Activated CD4-positive, alpha-beta T cell treated with anti-CD3 and anti-CD28 coated beads for 36 hours (primary cell): ENCODE results near the gene FN3K. TPM values are rescaled to one million over a fixed set of nuclear protein-coding genes. Genes with fewer than 3 reads are reported as not detected.
A peak's percentile ranks its signal among the peaks of the same experiment; 100 is the strongest.
"Not testable (repeated sequence)": the region's sequence is repeated elsewhere in the genome, so short reads cannot be mapped to it uniquely, and the experiment has no call there.

ENCODE experiments used
- ATAC-seq: fragments of 200-7000 bp; cut with Tn5 transposase; one replicate; pipeline ENCODE4 v1.10.0; 2021; ENCODE audit warnings: mild to moderate bottlenecking, moderate library complexity
- CTCF ChIA-PET: fragments of 350-600 bp; sonication (Branson Sonifier 250); formaldehyde crosslinking; loops from one replicate; lab custom pipeline; 2021; ENCODE audit warnings: antibody characterized with exemption; lab: Charles Lee
- POLR2A ChIA-PET: fragments of 350-600 bp; sonication (Branson Sonifier 250); formaldehyde crosslinking; loops from one replicate; lab custom pipeline; 2021; ENCODE audit warnings: antibody characterized with exemption, inconsistent platforms; lab: Charles Lee
- DNase-seq: peaks from one replicate; pipeline ENCODE4 v3.0.0-alpha.2; 2020
- H3K27ac Mint-ChIP-seq: one replicate; pipeline ENCODE4 v1.8.0; 2021; ENCODE audit warnings: mixed read lengths
- H3K27me3 Mint-ChIP-seq: one replicate; pipeline ENCODE4 v1.8.0; 2021; ENCODE audit warnings: mixed read lengths
- H3K36me3 Mint-ChIP-seq: one replicate; pipeline ENCODE4 v1.8.0; 2021; ENCODE audit warnings: low read depth, mixed read lengths
- H3K4me1 Mint-ChIP-seq: one replicate; pipeline ENCODE4 v1.8.0; 2021; ENCODE audit warnings: mixed read lengths
- H3K4me3 Mint-ChIP-seq: one replicate; pipeline ENCODE4 v1.8.0; 2021; ENCODE audit warnings: mild to moderate bottlenecking, moderate library complexity, mixed read lengths
- H3K9me3 Mint-ChIP-seq: one replicate; pipeline ENCODE4 v1.8.0; 2021; ENCODE audit warnings: low read depth, mixed read lengths
- intact Hi-C, 2 experiments: fragments of 100-400 bp; cut with DNase I in 1 of 2; cut with micrococcal nuclease in 1 of 2; formaldehyde crosslinking; loops; one replicate each; pipeline versions ENCODE4 v1.14.2 to v1.15.1; 2022 to 2024; cut with DNase I, micrococcal nuclease
- total RNA-seq, 2 experiments: library from RNA; stranded (reverse); gene quantifications; one replicate each; pipeline ENCODE4 v1.2.3, GENCODE V29; 2021

FN3K gene
- total RNA-seq, 2 experiments from 2014 or later: 2.1 TPM

DNA sequence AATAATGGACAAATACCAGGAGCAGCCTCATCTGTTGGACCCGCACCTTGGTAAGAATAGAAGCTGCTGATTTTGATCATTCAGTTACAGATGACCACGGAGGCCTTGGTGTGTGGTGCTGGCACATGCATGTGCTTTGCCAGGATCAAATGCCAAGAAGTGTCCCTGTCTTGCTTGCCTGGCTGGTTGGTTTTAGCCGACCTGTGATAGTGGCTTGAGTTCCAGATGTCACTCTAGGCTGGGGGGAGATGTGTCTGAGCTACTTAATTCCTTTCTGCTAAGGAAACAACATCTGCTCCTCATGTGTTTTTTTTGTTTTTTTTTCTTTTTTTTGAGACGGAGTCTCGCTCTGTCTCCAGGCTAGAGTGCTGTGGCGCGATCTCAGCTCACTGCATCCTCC, 20.8 kb downstream of the FN3K start:
- POLR2A ChIA-PET: no interaction called here
- no peaks in the 10 kb centered on the region for H3K9me3 Mint-ChIP-seq
- intact Hi-C loops: no loop called here

DNA sequence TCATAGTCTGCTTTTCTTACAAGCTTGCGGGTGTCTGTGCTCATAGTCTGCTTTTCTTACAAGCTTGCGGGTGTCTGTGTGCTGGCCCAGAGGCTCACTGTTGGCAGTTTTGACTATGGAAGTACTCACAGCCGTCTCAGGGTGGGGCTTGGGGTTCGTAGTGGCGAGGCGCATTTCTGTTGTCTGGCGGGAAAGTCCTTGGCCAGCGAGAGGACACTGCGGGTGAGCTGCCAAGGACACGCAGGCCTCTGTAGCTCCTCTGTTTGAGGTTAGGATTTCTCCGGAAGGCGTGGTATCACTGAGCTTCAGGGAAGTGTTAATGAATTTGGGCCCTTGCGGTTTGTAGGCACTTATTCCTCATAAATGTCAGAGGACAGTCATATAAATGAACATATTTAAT, 30.0 kb downstream of the FN3K start:
- Mint-ChIP-seq H3K4me3 (no peak overlapping the region), H3K4me1 (peaks cover 7% of the 10 kb centered on the region), H3K27me3 (no peaks in the 10 kb centered on the region), H3K36me3 (peaks cover 43% of the 10 kb centered on the region), H3K27ac (no peak overlapping the region), H3K9me3 (no peaks in the 10 kb centered on the region)
- DNase-seq (no peak), ATAC-seq (no peak)
- intact Hi-C loops: loop anchor here (5.0 kb wide), 2 partner anchors 98 to 413 kb away; no protein-coding TSS in a partner anchor
- CTCF ChIA-PET: interaction anchor here (1.1 to 2.5 kb wide), 3 partner anchors 12 to 97 kb away, joined by 3 to 6 read pairs (median 5); no protein-coding TSS in a partner anchor
- POLR2A ChIA-PET: interaction anchor here (0.6 kb wide), 1 partner anchor 48 kb away, joined by 4 read pairs; no protein-coding TSS in a partner anchor

More for the DNA sequence above, 20.8 kb downstream of the FN3K start:
- Mint-ChIP-seq H3K36me3 (peaks cover 16% of the 10 kb centered on the region), H3K27me3 (no peaks in the 10 kb centered on the region), H3K4me1 (peaks cover 26% of the 10 kb centered on the region), H3K4me3 (no peak overlapping the region), H3K27ac (no peak overlapping the region)
- CTCF ChIA-PET: interaction anchor here (0.7 kb wide), 1 partner anchor 84 kb away, joined by 3 read pairs; no protein-coding TSS in a partner anchor
- no peak for DNase-seq
- ATAC-seq: no peak

DNA sequence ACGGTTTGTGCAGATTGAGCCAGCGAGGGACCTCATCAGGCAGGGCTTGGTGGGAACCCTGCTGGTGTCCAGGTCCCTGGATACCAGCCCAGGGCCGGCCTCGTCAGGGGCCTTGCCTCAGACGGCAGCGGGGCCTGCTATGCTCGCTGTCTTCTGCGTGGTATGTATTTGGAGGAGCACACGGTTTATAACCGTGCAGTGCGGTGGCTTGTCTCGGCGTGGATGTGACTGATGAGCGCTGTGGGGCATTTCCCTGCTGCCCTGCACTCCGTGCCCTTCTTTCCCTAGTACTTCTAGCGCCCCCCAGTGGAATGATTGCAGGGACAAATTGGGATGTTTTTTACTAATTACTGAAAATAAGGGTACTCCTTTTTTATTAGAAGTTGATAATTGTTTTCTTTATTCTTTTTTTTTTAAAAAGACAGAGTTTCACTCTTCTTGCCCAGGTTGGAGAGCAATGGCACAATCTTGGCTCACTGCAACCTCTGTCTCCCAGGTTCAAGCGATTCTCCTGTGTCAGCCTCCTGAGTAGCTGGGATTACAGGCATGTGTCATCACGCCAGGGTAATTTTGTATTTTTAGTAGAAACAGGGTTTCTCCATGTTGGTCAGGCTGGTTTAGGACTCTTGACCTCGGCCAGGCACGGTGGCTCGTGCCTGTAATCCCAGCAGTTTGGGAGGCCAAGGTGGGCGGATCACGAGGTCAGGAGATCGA, 31.8 kb downstream of the FN3K start:
- DNase-seq (peak; percentile 78), ATAC-seq (peak; percentile 61)
- intact Hi-C loops: loop anchor here (1.0 to 5.0 kb wide), 3 partner anchors 99 to 415 kb away; no protein-coding TSS in a partner anchor
- H3K27me3 Mint-ChIP-seq: no peaks in the 10 kb centered on the region
- H3K27ac Mint-ChIP-seq: no peak overlapping the region
- H3K4me1 Mint-ChIP-seq: peaks cover 7% of the 10 kb centered on the region
- H3K4me3 Mint-ChIP-seq: no peak overlapping the region
- peaks cover 42% of the 10 kb centered on the region for H3K36me3 Mint-ChIP-seq
- ChIA-PET CTCF (interaction anchor here (0.6 to 2.8 kb wide), 4 partner anchors 98 to 645 kb away, joined by 3 to 12 read pairs (median 4); no protein-coding TSS in a partner anchor), POLR2A (no interaction called here)
- H3K9me3 Mint-ChIP-seq: no peaks in the 10 kb centered on the region

DNA sequence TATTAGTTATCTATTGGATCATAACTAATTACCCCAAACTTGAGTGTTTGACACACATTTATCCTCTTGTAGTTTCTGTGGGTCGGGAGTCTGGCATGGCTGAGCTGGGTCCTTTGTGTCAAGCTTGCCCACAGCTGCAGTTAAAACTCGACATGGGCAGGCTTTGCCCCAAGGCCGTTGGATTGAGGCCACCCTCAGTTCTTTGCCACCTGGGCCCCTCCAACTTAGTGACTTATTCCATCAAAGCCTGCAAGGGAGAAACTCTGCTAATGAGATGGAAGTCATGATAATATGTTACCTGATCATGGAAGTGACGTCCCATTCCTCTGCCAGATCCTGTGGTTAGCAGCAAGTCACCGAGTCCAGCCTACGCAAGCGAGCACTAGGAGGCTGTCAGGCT, 33.6 kb downstream of the FN3K start:
- peaks cover 3% of the 10 kb centered on the region for H3K4me1 Mint-ChIP-seq
- peaks cover 47% of the 10 kb centered on the region for H3K36me3 Mint-ChIP-seq

DNA sequence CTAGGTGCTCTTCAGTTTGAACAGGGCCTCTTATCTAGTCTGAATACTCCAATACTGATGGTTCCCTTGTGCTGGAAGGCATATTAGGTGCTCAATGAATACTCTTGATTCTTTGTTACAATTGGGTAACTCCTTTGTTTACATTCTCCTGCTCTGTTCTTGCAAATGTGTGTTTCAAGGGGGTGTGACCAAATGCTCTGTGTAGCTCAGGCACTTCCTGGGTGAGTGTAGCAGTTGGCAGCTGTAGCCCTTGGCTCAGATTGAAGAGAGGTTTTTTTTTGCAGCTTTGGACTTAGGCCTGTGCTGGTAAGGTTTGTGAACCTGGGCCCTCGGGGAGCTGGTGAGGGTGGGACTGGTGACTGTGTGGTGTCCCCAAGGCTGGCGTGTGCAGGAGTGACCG, 36.6 kb downstream of the FN3K start:
- H3K27ac Mint-ChIP-seq: no peak overlapping the region
- no peaks in the 10 kb centered on the region for H3K27me3 Mint-ChIP-seq
- intact Hi-C loops: no loop called here
- peaks cover 2% of the 10 kb centered on the region for H3K4me1 Mint-ChIP-seq
- H3K4me3 Mint-ChIP-seq: no peak overlapping the region
- H3K9me3 Mint-ChIP-seq: no peaks in the 10 kb centered on the region
- peaks cover 41% of the 10 kb centered on the region for H3K36me3 Mint-ChIP-seq
- ChIA-PET CTCF (interaction anchor here (0.9 to 2.3 kb wide), 2 partner anchors 9 to 55 kb away, joined by 3 to 6 read pairs; partner anchors contain the start of gene FN3KRP), POLR2A (interaction anchor here (0.5 kb wide), 1 partner anchor 107 kb away, joined by 3 read pairs; no protein-coding TSS in a partner anchor)
- DNase-seq (no peak), ATAC-seq (no peak)

More for the DNA sequence above, 33.6 kb downstream of the FN3K start:
- intact Hi-C loops: loop anchor here (5.0 kb wide), 2 partner anchors 102 to 417 kb away; no protein-coding TSS in a partner anchor
- DNase-seq: no peak
- ATAC-seq: no peak
- POLR2A ChIA-PET: no interaction called here
- Mint-ChIP-seq H3K4me3 (no peak overlapping the region), H3K27ac (no peak overlapping the region), H3K27me3 (no peaks in the 10 kb centered on the region), H3K9me3 (no peaks in the 10 kb centered on the region)
- CTCF ChIA-PET: interaction anchor here (0.5 to 2.8 kb wide), 5 partner anchors 11 to 147 kb away, joined by 3 to 12 read pairs (median 4); no protein-coding TSS in a partner anchor

DNA sequence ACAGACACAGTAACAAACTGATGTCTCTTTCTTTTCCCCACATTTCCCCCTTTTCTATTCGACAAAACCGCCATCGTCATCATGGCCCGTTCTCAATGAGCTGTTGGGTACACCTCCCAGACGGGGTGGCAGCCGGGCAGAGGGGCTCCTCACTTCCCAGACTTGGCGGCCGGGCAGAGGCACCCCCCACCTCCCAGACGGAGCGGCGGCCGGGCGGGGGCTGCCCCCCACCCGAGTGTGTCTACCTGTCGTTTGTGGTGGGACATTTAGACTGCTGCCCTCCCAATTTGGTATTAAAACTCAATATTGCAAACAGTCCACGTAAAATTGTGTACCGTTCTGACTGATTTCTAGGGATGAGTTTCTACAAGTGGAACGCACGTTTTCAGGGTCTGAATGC, 39.0 kb downstream of the FN3K start:
- H3K4me1 Mint-ChIP-seq, ATAC-seq, DNase-seq, H3K27ac Mint-ChIP-seq, POLR2A ChIA-PET, H3K27me3 Mint-ChIP-seq, H3K4me3 Mint-ChIP-seq, H3K9me3 Mint-ChIP-seq: not testable (repeated sequence)
- intact Hi-C loops: loop anchor here in 1 of 2 experiments (2.0 kb wide), 1 partner anchor 106 kb away; no protein-coding TSS in a partner anchor
- H3K36me3 Mint-ChIP-seq: peaks cover 30% of the 10 kb centered on the region
- CTCF ChIA-PET: interaction anchor here (0.7 to 1.3 kb wide), 4 partner anchors 12 to 126 kb away, joined by 3 to 6 read pairs (median 4); no protein-coding TSS in a partner anchor

DNA sequence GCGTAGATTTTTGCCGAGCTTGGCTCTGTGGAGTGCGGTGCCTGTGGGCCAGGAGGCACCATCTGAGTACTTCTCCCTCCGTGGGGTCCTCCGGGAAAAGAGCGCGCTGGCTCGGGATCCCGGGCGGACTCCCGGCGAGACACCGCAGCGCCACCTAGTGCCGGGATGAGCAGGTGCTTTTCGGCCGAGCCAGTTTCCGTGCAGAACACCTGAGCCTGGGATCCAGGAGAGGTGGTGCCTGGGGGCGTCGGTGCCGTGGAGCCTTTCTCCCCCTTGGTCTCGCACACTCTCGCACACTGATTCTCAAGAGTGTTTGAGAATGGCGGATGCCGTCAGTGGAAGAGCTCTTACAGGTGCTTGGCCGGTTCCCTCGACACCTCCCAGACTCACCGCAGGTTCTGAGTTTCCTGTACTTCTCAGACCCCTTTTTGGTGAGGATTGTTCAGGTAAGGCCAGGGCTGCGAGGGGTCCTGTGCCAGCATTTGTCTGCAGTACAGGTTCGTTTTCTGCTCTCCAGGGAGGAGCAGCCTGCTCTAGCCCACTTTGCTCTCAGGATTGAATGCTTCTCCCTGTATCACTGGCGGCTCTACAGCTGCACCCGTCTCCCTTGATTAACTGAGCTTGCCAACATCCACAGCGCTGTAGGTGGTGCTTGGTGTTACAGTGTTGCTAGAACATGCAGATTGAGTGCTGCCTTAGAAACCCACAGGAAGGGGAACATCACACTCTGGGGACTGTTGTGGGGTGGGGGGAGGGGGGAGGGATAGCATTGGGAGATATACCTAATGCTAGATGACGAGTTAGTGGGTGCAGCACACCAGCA, 39.8 kb downstream of the FN3K start:
- H3K9me3 Mint-ChIP-seq: no peaks in the 10 kb centered on the region
- H3K4me1 Mint-ChIP-seq: peaks cover 2% of the 10 kb centered on the region
- peaks cover 26% of the 10 kb centered on the region for H3K36me3 Mint-ChIP-seq
- intact Hi-C loops: loop anchor here in 1 of 2 experiments (2.0 kb wide), 1 partner anchor 106 kb away; no protein-coding TSS in a partner anchor
- H3K27me3 Mint-ChIP-seq: no peaks in the 10 kb centered on the region
- no peak for ATAC-seq
- ChIA-PET POLR2A (no interaction called here), CTCF (interaction anchor here (0.6 to 1.3 kb wide), 5 partner anchors 13 to 125 kb away, joined by 3 to 6 read pairs (median 3); no protein-coding TSS in a partner anchor)
- peak; percentile 74 for DNase-seq
- H3K27ac Mint-ChIP-seq: no peak overlapping the region
- no peak overlapping the region for H3K4me3 Mint-ChIP-seq

DNA sequence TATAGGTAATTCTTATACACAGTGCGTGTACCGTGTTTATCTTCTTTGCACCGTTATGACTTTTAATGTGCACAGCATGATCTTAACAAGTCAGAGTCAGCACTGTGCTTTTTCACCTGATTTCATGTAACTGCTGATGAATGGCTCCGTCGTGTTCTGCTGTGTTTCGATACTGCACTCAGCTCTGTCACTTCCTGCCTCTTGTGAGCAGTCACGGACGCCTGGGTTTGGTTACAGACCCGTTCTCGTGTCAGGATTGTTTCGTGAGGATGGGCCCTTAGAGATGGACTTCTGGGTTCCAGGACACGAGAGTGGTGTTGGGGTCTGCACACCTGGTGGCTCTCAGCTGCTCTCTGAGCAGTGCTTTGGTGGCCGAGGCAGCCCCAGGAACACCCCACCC, 41.0 kb downstream of the FN3K start:
- H3K4me1 Mint-ChIP-seq: peaks cover 2% of the 10 kb centered on the region
- H3K4me3 Mint-ChIP-seq: no peak overlapping the region
- intact Hi-C loops: no loop called here
- ChIA-PET POLR2A (no interaction called here), CTCF (no interaction called here)
- peaks cover 25% of the 10 kb centered on the region for H3K36me3 Mint-ChIP-seq
- H3K27me3 Mint-ChIP-seq: no peaks in the 10 kb centered on the region
- H3K9me3 Mint-ChIP-seq: no peaks in the 10 kb centered on the region
- ATAC-seq (no peak), DNase-seq (no peak)
- H3K27ac Mint-ChIP-seq: peak overlapping the region; percentile 25

DNA sequence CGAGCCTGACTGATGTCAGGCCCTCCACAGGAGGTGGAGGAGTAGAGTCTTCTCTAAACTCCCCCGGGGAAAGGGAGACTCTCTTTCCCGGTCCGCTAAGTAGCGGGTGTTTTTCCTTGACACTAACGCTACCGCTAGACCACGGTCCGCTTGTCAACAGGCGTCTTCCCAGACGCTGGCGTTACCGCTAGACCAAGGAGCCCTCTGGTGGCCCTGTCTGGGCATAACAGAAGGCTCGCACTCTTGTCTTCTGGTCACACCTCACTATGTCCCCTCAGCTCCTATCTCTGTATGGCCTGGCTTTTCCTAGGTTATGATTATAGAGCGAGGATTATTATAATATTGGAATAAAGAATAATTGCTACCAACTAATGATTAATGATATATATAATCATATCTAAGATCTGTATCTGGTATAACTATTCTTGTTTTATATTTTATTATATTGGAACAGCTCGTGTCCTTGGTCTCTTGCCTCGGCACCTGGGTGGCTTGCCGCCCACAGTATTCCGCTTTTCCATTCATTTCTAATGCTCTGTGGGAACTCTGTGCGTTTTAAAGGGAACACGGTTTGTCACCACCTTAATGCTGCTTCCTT, 42.5 kb downstream of the FN3K start:
- H3K4me3 Mint-ChIP-seq, ATAC-seq, H3K9me3 Mint-ChIP-seq, intact Hi-C loops, H3K4me1 Mint-ChIP-seq, H3K27ac Mint-ChIP-seq, POLR2A ChIA-PET, H3K27me3 Mint-ChIP-seq: not testable (repeated sequence)
- CTCF ChIA-PET: interaction anchor here (1.3 kb wide), 1 partner anchor 139 kb away, joined by 4 read pairs; no protein-coding TSS in a partner anchor
- peak; percentile 42 for DNase-seq
- peaks cover 23% of the 10 kb centered on the region for H3K36me3 Mint-ChIP-seq

DNA sequence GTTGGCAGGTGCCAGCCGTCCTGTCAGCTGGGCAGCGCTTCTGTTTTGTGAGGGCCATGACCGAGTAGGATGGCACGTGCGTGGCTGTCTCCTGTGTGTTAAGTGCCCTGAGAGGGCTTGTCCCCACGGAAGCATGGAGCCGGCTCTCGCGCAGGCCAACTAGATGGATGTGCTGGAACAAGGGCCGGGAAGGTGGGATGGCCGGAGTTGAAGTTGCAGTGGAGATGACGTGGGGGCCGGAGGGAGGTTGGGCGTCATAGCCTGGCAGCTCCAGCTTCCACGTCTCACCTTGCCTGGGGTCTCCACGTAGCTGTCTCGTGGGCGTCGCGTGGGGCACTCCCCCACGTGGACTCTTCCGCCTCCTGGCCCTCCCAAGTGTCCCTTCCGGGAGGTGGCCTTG, 44.1 kb downstream of the FN3K start:
- Mint-ChIP-seq H3K9me3 (no peaks in the 10 kb centered on the region), H3K4me1 (peaks cover 5% of the 10 kb centered on the region), H3K36me3 (peaks cover 27% of the 10 kb centered on the region), H3K27me3 (no peaks in the 10 kb centered on the region), H3K4me3 (no peak overlapping the region), H3K27ac (no peak overlapping the region)
- intact Hi-C loops: no loop called here
- ChIA-PET CTCF (interaction anchor here (0.7 kb wide), 1 partner anchor 73 kb away, joined by 3 read pairs; no protein-coding TSS in a partner anchor), POLR2A (no interaction called here)
- ATAC-seq (no peak), DNase-seq (no peak)
